SU-DHL-6 (cell line): ENCODE data around the gene STRADA.

Source experiments
- CTCF ChIP-seq: fragments of 200-600 bp; sonication (generic); IDR thresholded peaks from one replicate; pipeline ENCODE4 v1.5.1; 2017; ENCODE audit warnings: antibody characterized with exemption, mild to moderate bottlenecking, low read length, moderate library complexity; ENCODE audit not compliant: insufficient read depth, poor library complexity, severe bottlenecking
- EZH2phosphoT487 ChIP-seq: fragments of 200-600 bp; sonication (generic), shearing (Covaris generic); conservative IDR thresholded peaks from 2 replicates; pipeline ENCODE4 v1.6.1; 2018; ENCODE audit warnings: mild to moderate bottlenecking, antibody characterized with exemption, low read length, moderate library complexity, mixed read lengths

GRCh38 chr17:63714550-63715277 is 26.9 kb downstream of the STRADA start:
- no peak for TF ChIP-seq EZH2phosphoT487
- TF ChIP-seq CTCF = no peak
